Measurements from ENCODE around the gene TPCN1.

The TPCN1 gene

DNA sequence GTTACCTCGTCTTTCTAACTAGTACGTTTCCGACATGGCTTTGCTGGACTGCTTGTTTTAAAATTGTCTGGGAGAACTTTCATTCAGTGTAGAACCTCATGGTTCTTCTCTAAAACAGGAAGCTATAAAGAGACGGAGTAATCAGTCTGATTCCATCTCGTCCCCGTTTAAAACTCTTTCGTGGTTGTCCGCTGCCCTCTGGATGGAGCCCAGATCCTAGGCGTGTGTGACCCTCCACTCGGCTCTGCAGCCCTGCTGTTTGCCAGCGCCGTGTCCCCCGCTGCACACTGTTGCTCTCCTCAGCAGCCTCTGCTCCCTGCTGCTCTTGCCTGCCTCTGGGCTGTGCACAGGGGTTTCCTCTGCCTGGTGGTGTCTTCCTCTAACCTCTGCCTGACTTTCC is 63.5 kb downstream of the TPCN1 start:
- no peak for DNase-seq

DNA sequence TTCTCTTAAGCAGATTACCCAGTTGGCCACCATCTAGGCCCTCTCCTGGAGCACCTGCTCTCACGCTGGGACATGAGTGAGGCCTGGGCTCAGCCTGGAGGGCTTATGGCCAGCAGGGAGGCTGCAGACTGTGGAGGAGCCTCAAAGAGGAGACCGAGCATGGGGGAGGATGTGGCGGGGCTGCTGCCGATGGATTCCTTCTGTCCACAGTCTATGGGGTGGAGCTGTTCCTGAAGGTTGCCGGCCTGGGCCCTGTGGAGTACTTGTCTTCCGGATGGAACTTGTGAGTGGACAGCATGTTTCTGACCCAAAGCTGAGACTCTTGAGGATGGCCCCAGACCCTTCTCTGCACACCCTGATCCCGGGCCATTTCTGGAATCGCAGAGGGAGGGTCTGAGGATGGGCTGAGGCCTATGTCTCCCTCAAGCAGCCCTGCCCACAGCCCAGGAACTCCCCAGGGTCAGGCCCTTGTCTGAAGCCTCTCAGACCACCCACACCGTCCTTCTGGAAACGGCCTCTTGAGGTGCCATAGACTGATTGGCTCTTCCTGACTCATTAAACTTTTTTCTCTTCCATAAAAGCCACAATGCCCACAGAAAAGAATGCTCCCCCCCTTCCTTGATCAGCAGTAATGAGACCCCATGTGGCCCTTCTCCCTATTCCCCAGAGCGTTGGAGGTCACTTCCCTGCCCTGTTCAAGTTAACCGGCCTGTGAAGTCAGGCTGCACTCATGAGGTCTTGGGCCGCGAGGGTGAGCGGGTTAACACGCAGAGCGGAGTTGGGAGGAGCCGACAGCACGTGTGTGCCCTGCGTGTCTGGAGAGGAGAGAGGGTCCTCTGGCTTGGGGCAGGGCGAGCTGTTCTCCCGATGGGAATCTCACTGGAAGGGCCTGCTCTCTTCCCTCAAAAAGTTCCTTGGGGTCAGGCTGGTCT is 64.7 kb downstream of the TPCN1 start:
- DNase-seq: no peak

DNA sequence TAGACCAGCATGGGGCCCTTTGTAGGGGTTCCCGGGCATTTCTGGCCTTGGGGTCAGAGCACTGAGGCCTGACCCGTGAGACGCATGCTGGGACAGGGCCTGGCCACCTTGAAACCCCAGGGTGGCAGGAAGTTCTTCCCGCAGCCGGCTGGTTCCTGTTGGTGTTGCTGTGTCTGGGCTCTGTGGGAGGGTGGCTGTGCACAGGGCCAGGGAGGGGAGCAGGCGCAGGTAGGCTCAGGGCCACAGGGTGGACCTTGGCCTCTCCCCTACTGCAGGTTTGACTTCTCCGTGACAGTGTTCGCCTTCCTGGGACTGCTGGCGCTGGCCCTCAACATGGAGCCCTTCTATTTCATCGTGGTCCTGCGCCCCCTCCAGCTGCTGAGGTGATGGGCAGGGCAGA is 65.4 kb downstream of the TPCN1 start:
- no peak for DNase-seq

DNA sequence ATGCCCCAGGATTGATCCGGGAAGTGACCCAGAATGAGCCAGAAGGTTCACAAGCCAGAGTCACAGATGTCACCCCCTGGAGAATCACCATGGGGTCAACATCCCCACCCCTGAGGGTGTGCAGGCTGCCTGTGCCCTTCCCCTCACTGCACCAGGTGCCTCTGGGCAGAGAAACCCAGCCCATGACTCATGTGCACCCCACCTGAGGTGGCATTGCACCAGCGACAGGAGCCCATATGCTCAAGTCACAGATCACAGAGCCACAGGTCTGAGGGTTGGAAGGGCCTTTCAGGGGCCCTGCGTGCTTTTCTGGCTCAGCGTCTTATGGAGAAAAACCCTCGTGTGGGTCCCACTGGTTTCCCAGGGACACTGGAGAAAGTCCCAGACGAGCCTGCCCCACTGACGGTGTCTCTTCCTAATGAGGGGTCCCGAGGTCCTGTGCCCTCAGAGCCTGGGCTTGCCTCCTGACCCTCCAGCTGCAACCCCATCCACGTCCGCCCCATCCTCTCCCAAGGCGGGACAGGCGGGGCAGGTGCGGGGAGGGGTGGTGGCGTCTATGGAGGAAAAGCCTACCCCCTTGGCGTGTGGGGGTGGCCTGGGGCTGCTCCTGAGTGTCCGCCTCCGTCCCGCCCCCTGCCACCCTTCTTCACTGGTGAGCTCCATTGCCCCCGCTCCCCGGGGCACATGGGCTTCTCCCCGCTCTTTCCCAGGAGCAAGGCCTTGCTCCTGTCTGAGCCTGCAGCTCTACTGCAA is 66.1 kb downstream of the TPCN1 start:
- no peak for DNase-seq

DNA sequence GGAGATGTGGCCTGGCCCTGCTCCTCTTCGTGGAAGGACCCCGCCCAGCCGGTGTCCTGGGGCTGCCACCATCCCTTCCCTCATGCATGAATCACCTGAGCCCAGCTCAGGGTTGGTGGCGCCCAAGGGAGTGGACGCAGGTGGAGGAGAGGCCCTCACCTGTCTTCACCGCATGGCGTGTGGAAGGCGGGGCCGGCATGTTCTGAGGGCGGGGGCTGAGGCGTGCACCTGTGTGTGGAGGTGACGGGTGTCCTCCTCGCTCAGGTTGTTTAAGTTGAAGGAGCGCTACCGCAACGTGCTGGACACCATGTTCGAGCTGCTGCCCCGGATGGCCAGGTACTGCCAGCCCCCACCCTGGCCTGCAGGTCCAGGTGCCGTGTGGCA is 66.6 kb downstream of the TPCN1 start:
- DNase-seq: no peak

DNA sequence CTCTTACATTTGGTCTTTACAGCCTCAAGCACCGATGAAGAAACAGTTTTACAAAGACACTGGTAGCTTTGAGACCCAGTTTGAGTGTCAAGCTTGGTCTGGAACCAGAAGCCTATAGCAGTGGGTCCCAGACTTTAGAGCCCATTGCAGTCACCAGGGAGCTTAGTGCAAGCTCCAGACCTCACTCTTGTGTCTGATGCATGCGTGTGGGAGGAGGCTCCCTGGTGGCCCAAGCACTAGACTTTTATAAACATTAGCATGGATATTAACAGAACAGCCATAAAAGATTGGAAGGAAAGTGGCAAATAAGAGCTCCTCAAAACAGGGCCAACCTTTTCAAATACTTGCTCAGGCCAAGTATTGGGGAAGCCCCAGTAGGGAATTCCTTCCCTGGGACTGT is 68.1 kb downstream of the TPCN1 start:
- DNase-seq: no peak

DNA sequence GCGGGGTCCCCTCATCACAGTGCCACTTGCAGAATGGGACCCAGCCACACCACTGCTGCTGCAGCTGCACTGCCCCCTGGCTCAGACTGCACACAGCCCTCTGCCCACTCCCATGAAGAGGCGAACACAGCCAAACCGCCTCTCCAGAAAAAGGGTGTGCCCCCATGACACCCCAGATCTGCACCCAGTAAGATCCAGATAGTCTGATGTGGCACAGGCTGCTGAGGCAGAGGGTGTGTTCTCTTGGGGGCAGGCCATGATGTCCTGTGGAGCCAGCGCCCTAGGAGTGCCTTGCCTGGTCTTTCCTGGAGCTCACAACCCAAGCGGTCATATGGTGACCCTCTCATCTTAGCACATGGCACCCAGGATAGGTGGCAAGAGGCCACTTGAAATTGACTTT is 69.2 kb downstream of the TPCN1 start:
- DNase-seq: no peak

DNA sequence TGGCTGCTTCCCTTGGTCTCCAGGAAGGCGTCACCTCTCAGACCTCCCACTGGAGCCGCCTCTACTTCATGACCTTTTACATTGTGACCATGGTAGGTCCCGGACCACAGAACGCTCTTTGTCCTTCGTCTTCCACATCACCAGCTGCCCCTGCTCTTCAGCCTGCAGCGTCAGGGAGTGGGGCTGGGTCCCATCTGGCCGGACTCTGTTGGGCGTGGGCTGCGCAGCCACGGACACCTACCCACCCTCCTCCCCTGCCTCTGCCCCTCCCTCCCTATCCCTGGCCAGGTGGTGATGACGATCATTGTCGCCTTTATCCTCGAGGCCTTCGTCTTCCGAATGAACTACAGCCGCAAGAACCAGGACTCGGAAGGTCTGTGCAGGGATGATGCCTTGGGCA is 70.3 kb downstream of the TPCN1 start:
- DNase-seq: peak in 2 of 58 donors; percentile 13 to 22

DNA sequence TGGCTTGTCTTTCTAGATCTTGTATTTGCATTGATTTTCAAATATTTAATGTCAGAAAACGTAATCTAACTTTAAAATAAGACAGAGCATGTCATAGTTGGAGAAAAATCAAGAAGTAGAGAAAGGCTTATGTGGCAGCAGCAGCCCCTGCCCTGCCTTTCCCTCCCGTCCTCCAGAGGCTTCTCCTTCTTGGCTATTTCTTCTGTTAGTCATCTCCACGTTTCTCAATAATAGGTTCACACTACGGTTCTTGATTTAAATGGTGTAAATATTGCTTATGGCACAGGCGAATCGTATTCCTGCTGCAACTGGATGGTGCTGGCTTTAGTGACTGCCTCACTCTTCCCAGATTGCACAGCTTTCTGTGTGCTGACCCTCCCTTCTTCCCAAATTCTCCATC is 70.8 kb downstream of the TPCN1 start:
- no peak for DNase-seq

DNA sequence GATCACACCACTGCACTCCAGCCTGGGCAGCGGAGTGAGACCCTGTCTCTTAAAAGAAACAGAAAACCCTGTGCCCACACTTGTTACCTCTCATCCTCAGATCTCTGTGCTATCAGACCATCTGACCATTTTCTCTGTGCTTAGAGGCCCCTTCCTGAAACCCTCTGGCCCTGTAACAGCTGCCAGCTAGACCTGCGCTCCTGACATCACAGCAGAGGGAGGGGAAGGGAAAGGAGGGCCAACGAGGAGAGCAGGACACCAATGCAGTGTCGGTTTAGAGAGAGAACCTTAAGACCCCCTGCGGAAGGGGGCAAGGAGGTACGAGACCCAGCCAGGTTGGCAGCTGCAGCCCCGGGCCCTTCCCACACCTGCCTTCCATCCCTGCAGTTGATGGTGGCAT is 71.3 kb downstream of the TPCN1 start:
- DNase-seq: no peak

DNA sequence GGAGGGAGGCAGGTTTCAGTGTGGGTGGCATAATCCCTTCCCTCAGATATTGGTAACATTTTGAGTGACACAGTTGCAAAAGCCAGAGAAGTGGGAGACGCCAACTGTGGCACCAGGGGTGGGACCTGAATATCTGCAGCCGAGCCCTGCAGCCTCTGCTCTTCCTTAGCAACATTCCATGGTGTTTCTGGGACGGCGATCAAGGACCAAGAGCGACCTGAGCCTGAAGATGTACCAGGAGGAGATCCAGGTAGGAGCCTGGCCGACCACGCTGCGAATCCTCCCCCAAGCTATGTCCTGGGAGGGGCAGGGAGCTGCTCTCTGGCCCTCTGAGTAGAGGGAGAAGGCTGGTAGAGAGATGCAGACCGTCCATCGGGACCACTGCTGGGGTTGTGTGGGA is 71.8 kb downstream of the TPCN1 start:
- DNase-seq: no peak

DNA sequence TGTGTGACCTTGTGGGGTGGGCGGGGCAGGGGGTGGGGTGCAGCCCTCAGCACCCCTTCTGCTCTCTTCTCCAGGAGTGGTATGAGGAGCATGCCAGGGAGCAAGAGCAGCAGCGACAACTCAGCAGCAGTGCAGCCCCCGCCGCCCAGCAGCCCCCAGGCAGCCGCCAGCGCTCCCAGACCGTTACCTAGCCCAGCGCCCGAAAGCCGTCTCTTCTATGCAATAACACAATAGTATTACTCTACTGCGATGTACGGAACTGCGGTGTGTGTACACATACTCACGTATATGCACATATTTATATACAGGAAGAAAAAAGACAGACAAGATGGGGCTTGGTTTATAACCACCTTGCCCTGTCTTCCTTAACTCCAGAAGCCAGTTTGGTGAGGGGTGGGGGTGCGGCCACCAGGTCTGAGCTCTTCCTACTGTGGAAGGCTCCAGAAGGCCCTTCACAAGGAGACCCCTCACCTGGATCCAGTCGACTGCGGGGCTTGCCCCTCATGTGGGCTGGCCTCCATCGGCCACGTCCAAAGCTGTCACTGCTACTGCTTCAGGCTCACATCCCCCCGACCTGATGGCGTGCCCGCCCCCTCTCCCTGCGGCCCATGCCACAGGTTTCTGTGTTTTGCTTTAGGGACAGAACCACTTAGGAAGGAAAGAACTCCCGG is 74.8 kb downstream of the TPCN1 start:
- DNase-seq: no peak

DNA sequence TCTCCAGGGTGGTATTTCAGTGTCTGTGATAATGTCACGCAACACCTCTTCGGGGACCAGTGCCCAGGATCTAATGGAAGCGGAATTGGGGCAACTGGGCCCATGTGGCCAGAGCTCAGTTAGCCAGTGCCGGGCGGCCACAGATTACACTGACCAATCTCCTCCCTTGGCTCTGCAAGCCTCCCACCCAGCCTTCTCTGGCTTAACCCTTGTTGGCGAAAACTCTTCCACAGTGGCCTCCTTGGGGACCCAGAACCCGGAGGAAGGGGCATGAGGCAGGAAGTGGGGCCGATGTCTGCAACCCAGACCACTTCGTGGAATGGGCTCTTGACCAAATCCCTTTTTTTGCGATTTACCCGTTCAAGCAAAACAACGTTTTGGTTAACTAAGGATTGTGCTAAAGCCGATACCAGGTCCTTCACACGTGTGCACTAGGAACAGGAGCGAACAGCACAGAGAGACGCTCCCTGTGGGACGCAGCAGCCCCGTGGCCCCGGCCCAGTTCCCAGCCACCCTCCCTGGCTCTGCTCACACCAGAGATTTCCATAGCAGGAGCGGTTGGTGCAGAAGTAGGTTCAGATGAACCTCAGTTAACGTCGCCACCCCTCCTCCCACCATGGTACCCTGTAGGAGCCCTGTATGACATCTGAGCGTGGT is 75.4 kb downstream of the TPCN1 start:
- DNase-seq: no peak

DNA sequence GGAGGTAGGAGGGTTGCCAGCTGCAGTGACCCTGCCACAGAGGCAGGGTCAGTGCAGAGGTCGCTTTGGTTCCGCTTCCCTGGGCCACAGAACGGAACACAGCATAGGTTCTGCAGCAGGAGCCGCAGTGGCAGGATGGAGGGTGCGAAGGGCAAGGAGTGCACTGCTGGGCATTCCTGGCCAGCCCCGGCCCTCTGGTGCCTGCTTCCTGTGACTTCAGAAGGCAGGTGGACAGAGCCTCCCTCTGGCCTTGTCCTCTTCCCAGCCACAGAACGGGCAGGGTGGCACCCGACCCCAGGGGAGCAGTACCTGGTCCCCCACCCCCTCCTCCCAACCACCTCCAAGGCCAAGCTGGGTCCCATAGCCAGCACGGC is 75.9 kb downstream of the TPCN1 start:
- no peak for DNase-seq

DNA sequence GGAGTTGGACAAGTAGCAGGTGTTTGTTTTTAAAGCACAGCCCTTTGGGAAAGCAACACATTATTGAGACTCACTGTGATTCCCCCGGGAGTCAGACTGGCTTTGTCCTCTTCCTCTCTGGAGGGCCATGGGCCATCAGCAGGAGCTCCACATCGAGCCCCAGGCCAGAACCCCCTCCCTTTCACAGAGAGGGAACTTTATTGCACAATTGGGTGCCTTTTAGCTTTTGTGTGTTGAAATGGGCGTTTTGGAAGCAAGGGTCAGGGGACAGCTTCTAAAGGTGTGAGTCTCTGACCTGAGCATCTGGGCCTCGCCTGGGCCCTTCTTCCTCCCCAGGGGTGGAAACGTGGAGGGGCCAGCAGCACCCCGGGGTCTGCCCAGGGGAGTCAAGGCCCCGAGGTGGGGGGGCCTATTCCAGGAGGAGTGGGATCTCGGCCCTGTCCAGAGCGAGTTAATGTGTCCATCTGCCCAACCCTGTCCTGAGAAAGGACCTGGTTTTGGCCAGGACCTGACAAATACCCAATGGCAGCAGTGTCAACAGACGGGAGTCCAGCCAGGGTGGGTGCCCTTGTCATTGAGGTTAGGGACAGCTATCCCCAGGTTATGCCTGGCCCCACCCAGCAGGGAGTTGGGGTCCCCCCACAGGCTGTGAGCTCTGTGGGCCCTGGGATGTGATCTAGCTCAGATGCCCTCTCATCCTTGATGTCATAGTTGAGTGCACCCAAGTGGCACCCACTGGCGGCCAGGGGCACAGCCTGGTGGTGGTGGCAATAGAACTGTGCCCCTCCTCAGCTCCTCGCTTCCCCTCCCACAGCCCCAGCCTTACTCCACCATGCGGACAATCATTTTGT is 76.6 kb downstream of the TPCN1 start:
- DNase-seq: no peak

DNA sequence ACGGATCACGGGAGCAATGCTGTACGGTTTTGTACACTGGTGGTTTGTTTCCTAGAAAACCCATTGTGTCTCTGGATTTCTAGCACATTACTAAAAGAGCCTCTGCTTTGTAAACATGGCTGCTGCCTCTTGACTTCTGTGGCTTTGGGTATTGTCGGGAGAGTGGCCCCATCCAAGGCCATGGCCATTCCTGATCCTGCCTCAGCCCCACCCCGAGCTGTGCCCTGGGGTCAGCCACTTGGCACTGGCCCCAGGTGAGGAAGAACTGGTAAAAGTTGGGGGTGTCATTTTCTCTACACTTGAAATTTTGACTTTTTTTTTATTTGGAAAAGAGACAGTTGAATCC is 77.2 kb downstream of the TPCN1 start:
- peak in 1 of 58 donors; percentile 44 for DNase-seq

DNA sequence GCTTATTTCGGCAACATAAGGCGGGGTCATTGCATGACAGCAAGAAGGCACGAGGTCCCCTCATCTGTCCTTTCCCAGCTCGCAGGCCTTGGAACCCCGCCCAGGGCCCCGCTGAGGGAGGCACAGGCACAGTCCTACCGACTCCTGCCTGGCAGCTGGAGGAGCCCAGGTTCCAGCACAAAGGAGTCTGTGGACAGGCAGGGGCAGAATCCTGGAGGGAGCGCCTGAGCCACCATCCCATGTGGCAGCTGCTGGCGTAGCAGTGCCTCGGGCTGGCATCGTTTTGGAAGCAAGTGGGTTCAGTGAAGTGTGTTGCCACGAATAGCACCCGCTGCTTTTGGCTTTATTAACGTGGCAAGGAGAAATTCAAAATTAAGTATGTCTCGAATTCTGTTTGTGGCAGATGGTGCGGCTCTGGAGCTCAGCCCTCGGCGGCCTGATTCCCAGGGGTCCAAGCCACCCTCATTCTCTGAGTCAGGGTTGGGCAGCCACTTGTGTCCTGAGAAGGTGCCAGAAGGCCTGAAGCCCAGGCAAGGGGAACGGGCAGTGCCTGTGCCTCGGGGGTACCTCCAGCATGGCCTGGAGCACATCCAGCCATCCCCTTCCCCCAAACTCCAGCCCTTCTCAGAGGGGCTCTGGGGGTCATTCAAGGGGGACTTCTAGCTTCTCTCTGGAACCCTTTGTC is 77.7 kb downstream of the TPCN1 start:
- peak in 52 of 58 donors; percentile 11 to 90 (median 56) for DNase-seq

DNA sequence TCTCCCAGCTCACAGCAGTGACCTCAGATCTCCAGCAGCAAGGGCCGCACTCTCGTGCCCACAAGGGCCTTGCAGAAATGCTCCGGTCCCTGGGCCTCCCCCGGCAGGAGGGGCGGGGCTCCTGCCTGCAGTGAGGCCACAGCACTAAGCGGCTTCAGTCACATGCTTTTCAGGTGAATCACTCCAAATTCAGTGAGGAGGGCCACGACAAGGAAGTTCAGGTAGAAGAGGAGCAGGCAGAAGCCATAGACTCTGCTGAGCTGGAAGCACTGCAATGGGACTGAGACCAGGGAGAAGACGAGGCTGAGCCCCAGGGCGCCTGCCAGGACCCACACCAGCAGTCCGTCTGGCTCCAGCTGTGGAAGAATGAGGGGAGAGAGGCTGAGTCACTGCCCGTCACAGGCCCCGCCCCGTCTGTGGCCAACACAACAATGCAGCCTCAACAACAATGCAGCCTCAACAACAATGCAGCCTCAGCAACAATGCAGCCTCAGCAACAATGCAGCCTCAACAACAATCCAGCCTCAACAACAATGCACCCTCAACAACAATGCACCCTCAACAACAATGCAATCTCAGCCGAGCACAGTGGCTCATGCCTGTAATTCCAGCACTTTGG is 78.5 kb downstream of the TPCN1 start:
- peak in 23 of 58 donors; percentile 11 to 71 (median 42) for DNase-seq

DNA sequence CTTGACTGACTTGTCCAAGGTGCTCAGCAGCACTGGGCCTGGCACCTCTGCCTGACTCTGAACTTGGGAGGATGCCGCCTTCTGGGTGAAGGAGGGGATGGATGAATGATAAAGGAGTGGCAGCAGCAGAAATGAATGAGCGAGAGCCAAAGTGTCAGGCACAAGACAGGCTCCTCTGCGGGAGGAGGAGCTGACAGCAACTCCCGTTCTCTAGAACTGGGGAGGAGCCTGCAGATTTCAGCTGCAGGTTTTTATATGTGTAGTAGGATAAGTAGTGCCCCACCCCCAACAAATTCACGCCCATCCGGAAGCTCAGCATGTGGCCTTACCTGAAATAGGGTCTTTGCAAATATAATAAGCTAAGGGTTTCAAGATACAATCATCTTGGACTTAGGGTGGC is 80.5 kb downstream of the TPCN1 start:
- DNase-seq: no peak

DNA sequence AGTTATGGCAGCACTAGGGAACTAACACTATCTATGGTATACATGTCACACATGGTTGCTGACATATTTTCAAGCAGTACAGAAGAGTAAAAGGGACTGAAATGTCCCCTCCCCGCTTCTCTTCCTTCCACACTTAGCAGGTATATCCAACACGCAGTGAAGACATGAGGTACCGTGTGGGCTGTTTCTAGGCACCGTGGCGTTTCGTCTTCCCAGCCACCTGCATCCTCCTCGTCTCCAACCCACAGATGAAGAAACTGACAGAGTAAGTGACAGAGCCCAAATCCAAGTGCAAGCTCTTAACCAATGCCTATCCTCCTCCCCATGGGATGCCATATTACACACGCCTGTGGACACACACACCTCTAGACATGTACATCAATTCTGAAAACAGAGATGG is 81.2 kb downstream of the TPCN1 start:
- peak in 1 of 58 donors; percentile 11 for DNase-seq

Data from anterior cingulate cortex (tissue), 58 donors.